Liver (tissue), 9 donors: ENCODE results near the gene MBD6. TPM values are rescaled to one million over a fixed set of nuclear protein-coding genes. Genes with fewer than 3 reads are reported as not detected.

Experiments used
- DNase-seq: peaks from one replicate; pipeline ENCODE4 v3.0.0-alpha.2; 2017; ENCODE audit warnings: low spot score
- H3K27ac ChIP-seq, 2 donors: one replicate each; pipeline ENCODE4 v1.7.0; 2013; ENCODE audit warnings: inconsistent platforms in 2 of 2, low read length in 2 of 2, control low read depth in 1 of 2, low read depth in 1 of 2, mild to moderate bottlenecking in 1 of 2
- H3K27me3 ChIP-seq, 4 donors: one replicate each; pipeline versions ENCODE4 v1.6.1 to v1.7.0; 2013; ENCODE audit warnings: low read length in 3 of 4, inconsistent platforms in 1 of 4, mild to moderate bottlenecking in 1 of 4, moderate library complexity in 1 of 4; ENCODE audit not compliant: control insufficient read depth in 4 of 4, insufficient read depth in 4 of 4
- H3K36me3 ChIP-seq, 4 donors: one replicate each; pipeline versions ENCODE4 v1.6.1 to v1.7.0; 2013; ENCODE audit warnings: low read length in 3 of 4, mild to moderate bottlenecking in 3 of 4, low read depth in 1 of 4, moderate library complexity in 1 of 4; ENCODE audit not compliant: control insufficient read depth in 4 of 4, insufficient read depth in 3 of 4
- H3K4me1 ChIP-seq, 4 donors: one replicate each; pipeline versions ENCODE4 v1.6.1 to v1.7.0; 2013; ENCODE audit warnings: low read length in 3 of 4, mild to moderate bottlenecking in 3 of 4, moderate library complexity in 1 of 4; ENCODE audit not compliant: control insufficient read depth in 4 of 4, insufficient read depth in 4 of 4
- H3K4me3 ChIP-seq, 3 donors: one replicate each; pipeline versions ENCODE4 v1.6.1 to v1.7.0; 2013; ENCODE audit warnings: low read length in 3 of 3, control low read depth in 1 of 3, low read depth in 1 of 3, mild to moderate bottlenecking in 1 of 3
- H3K9ac ChIP-seq, 2 donors: one replicate each; pipeline ENCODE4 v1.7.0; 2013; ENCODE audit warnings: low read length in 2 of 2, mild to moderate bottlenecking in 2 of 2, moderate library complexity in 2 of 2, control low read depth in 1 of 2, low read depth in 1 of 2
- H3K9me3 ChIP-seq, 4 donors: one replicate each; pipeline versions ENCODE4 v1.6.1 to v1.7.0; 2013; ENCODE audit warnings: low read length in 3 of 4; ENCODE audit not compliant: control insufficient read depth in 4 of 4
- EGR1 ChIP-seq, 2 donors: IDR thresholded peaks; 2 replicates each; pipeline ENCODE4 v1.6.1; 2016 to 2018; ENCODE audit warnings: antibody characterized with exemption in 2 of 2, low read depth in 2 of 2
- FOXA1 ChIP-seq: IDR thresholded peaks from 2 replicates; pipeline ENCODE4 v1.6.1; 2016; ENCODE audit warnings: antibody characterized with exemption
- FOXA2 ChIP-seq: IDR thresholded peaks from 2 replicates; pipeline ENCODE4 v1.6.1; 2016; ENCODE audit warnings: antibody characterized with exemption
- GABPA ChIP-seq, 2 donors: IDR thresholded peaks in 1 of 2; conservative IDR thresholded peaks in 1 of 2; 2 replicates each; pipeline ENCODE4 v1.6.1; 2016; ENCODE audit warnings: antibody characterized with exemption in 2 of 2, mild to moderate bottlenecking in 1 of 2, moderate library complexity in 1 of 2
- HNF4A ChIP-seq, 2 donors: conservative IDR thresholded peaks; 2 replicates each; pipeline ENCODE4 v1.6.1; 2016; ENCODE audit warnings: antibody characterized with exemption in 2 of 2, mild to moderate bottlenecking in 2 of 2
- HNF4G ChIP-seq: IDR thresholded peaks from 2 replicates; pipeline ENCODE4 v1.6.1; 2016; ENCODE audit warnings: antibody characterized with exemption
- JUND ChIP-seq, 2 donors: IDR thresholded peaks; 2 replicates each; pipeline ENCODE4 v1.6.1; 2016; ENCODE audit warnings: antibody characterized with exemption in 2 of 2
- NR2F2 ChIP-seq: IDR thresholded peaks from 2 replicates; pipeline ENCODE4 v1.6.1; 2016; ENCODE audit warnings: antibody characterized with exemption
- RAD21 ChIP-seq, 2 donors: IDR thresholded peaks; 2 replicates each; pipeline ENCODE4 v1.6.1; 2016; ENCODE audit warnings: antibody characterized with exemption in 2 of 2, mild to moderate bottlenecking in 2 of 2
- RXRA ChIP-seq, 2 donors: IDR thresholded peaks; 2 replicates each; pipeline ENCODE4 v1.6.1; 2017 to 2018; ENCODE audit warnings: antibody characterized with exemption in 2 of 2, mild to moderate bottlenecking in 1 of 2
- SP1 ChIP-seq: IDR thresholded peaks from 2 replicates; pipeline ENCODE4 v1.6.1; 2018; ENCODE audit warnings: antibody characterized with exemption, mild to moderate bottlenecking
- TAF1 ChIP-seq: conservative IDR thresholded peaks from 2 replicates; pipeline ENCODE4 v1.6.1; 2016; ENCODE audit warnings: antibody characterized with exemption, mild to moderate bottlenecking
- YY1 ChIP-seq: IDR thresholded peaks from 2 replicates; pipeline ENCODE4 v1.6.1; 2016; ENCODE audit warnings: antibody characterized with exemption, mild to moderate bottlenecking
- WGBS: extraction: QIAGEN DNeasy Blood & Tissue Kit; methylation state at CpG from one replicate; pipeline ENCODE4 v1.1.7; 2013; 5-methylcytosine and 5-hydroxymethylcytosine counted together
- polyA plus RNA-seq, 2 donors: library from polyadenylated mRNA; stranded (reverse) in 1 of 2; unstranded in 1 of 2; fragments of 200-250 nt in 1 of 2; fragments of >200 nt in 1 of 2; fragmentation: Nextera tagmentation in 1 of 2; extraction: Ambion mirVana in 1 of 2; gene quantifications; one replicate each; pipeline versions ENCODE4 v1.2.1 to v1.2.3, GENCODE V29; 2013 to 2015
- total RNA-seq, 2 donors: library from RNA; depleted of rRNA; stranded (reverse); fragments of >200 nt; gene quantifications; one replicate each; pipeline ENCODE4 v1.2.3, GENCODE V29; 2014
- TF ChIP-seq, protein P1 (sequence below): IDR thresholded peaks from 2 replicates; pipeline ENCODE4 v1.6.1; 2016; ENCODE audit warnings: antibody characterized with exemption
- TF ChIP-seq, protein P2 (sequence below): fragments of 150-350 bp; IDR thresholded peaks from 2 replicates; pipeline ENCODE4 v1.5.1; 2017; ENCODE audit warnings: improper control_type of control experiment, low read depth, low read length; ENCODE audit not compliant: missing input control
- TF ChIP-seq, protein P3 (sequence below): IDR thresholded peaks from 2 replicates; pipeline ENCODE4 v1.6.1; 2016; ENCODE audit warnings: antibody characterized with exemption
- TF ChIP-seq, protein P4 (sequence below): IDR thresholded peaks from 2 replicates; pipeline ENCODE4 v1.6.1; 2016; ENCODE audit warnings: antibody characterized with exemption, mild to moderate bottlenecking
- TF ChIP-seq, protein P5 (sequence below): IDR thresholded peaks from 2 replicates; pipeline ENCODE4 v1.6.1; 2016; ENCODE audit warnings: antibody characterized with exemption
- donor health status: healthy.
- donor health status: healthy.
- donor health status: healthy.
- donor health status: healthy.
- donor health status: healthy.

The MBD6 gene
- total and polyA plus RNA-seq, 4 donors = 9.9 to 20.2 (median 14.9) TPM

DNA sequence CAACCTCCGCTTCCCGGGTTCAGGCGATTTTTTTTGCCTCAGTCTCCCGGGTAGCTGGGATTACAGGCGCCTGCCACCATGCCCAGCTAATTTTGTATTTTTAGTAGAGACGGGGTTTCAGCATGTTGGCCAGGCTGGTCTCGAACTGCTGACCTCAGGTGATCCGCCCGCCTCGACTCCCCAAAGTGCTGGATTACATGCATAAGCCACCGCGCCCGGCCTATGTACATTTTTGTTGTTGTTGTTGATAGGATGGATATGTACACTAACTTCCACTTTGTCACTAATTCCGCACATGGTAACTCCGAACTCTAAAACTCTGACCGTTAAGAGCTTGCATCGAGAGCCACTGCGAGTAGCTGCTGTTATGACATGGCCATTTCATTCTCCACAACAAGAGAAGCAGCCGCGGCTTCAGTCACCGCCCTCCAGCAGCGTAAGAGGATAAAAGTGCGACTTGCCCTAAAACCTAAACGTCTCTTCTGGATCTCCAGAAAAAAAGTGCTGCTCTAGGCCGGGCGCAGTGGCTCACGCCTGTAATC is 35.5 kb upstream of the MBD6 start (continued):
- TF ChIP-seq, protein P1, sequence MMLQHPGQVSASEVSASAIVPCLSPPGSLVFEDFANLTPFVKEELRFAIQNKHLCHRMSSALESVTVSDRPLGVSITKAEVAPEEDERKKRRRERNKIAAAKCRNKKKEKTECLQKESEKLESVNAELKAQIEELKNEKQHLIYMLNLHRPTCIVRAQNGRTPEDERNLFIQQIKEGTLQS = no peak
- TF ChIP-seq, protein P2, sequence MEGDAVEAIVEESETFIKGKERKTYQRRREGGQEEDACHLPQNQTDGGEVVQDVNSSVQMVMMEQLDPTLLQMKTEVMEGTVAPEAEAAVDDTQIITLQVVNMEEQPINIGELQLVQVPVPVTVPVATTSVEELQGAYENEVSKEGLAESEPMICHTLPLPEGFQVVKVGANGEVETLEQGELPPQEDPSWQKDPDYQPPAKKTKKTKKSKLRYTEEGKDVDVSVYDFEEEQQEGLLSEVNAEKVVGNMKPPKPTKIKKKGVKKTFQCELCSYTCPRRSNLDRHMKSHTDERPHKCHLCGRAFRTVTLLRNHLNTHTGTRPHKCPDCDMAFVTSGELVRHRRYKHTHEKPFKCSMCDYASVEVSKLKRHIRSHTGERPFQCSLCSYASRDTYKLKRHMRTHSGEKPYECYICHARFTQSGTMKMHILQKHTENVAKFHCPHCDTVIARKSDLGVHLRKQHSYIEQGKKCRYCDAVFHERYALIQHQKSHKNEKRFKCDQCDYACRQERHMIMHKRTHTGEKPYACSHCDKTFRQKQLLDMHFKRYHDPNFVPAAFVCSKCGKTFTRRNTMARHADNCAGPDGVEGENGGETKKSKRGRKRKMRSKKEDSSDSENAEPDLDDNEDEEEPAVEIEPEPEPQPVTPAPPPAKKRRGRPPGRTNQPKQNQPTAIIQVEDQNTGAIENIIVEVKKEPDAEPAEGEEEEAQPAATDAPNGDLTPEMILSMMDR = no peak
- no peak for TF ChIP-seq SP1

DNA sequence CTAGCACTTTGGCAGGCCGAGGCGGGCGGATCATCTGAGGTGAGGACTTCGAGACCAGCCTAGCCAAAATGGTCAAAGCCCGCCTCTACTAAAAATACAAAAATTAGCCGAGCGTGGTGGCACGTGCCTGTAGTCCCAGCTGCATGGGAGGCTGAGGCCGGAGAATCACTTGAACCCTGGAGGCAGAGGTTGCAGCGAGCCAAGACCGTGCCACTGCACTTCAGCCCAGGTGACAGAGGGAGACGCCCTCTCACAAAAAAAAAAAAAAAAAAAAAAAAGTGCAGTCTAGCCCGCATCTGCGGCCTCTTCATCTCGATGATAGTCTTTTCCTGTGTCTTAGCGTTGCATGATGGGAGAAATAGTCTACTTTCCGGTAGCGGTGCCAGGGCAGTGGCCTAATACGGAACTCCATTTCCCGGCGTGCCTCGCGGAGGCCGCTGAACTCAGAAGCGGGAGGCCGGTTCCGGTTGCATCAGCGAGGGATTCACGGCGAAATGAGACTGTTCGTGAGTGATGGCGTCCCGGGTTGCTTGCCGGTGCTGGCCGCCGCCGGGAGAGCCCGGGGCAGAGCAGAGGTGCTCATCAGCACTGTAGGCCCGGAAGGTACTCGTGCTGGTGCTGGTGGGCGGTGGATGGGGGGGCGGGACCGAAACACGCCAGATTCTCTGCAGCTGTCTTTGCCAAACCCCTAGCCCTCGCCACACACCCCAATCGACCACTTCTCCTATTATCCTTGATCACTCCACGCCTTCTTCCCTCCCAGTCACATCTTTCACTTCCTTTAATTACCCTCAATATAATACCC is 34.8 kb upstream of the MBD6 start, which contains the start of gene MARS1:
TSS of gene MARS1 (plus strand) at position 472 of the 805 bp plus-strand sequence. CDS start at position 495, 23 bp downstream.
- no peaks in the 10 kb centered on the region for H3K9me3 ChIP-seq
- no peaks in the 10 kb centered on the region for H3K27me3 ChIP-seq
- H3K36me3 ChIP-seq = peaks cover 5 to 25% (median 17%) of the 10 kb centered on the region in 4 donors
- 10% methylated on average over 47 of the region's 47 CpGs for WGBS
- H3K27ac ChIP-seq = peak within 1 kb of the TSS; percentile 62 to 70
- H3K4me1 ChIP-seq = peaks cover 2 to 17% (median 11%) of the 10 kb centered on the region in 4 donors
- peak within 1 kb of the TSS; percentile 66 to 93 for H3K9ac ChIP-seq
- peak within 1 kb of the TSS; percentile 76 to 94 (median 88) for H3K4me3 ChIP-seq
- peak; percentile 86 for DNase-seq
- TF ChIP-seq TAF1 (no peak), YY1 (peak; percentile 91), RXRA (IDR thresholded peaks at IDR 0.05) (peak; percentile 86 to 88), HNF4A (conservative IDR thresholded peaks at IDR 0.05) (peak; percentile 48 to 51), NR2F2 (peak; percentile 47), GABPA (IDR thresholded peaks at IDR 0.05 in 1 of 2, conservative IDR thresholded peaks at IDR 0.05 in 1 of 2) (peak; percentile 66 to 94), JUND (IDR thresholded peaks at IDR 0.05) (peak; percentile 65), FOXA1 (no peak), RAD21 (IDR thresholded peaks at IDR 0.05) (peak; percentile 49 to 58), SP1 (peak; percentile 86), FOXA2 (no peak), EGR1 (IDR thresholded peaks at IDR 0.05; ENCODE audit: low read depth in 2 of 2) (peak; percentile 43 to 62), HNF4G (no peak)
- TF ChIP-seq, protein P3, sequence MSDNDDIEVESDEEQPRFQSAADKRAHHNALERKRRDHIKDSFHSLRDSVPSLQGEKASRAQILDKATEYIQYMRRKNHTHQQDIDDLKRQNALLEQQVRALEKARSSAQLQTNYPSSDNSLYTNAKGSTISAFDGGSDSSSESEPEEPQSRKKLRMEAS = peak; percentile 89
- TF ChIP-seq, protein P4, sequence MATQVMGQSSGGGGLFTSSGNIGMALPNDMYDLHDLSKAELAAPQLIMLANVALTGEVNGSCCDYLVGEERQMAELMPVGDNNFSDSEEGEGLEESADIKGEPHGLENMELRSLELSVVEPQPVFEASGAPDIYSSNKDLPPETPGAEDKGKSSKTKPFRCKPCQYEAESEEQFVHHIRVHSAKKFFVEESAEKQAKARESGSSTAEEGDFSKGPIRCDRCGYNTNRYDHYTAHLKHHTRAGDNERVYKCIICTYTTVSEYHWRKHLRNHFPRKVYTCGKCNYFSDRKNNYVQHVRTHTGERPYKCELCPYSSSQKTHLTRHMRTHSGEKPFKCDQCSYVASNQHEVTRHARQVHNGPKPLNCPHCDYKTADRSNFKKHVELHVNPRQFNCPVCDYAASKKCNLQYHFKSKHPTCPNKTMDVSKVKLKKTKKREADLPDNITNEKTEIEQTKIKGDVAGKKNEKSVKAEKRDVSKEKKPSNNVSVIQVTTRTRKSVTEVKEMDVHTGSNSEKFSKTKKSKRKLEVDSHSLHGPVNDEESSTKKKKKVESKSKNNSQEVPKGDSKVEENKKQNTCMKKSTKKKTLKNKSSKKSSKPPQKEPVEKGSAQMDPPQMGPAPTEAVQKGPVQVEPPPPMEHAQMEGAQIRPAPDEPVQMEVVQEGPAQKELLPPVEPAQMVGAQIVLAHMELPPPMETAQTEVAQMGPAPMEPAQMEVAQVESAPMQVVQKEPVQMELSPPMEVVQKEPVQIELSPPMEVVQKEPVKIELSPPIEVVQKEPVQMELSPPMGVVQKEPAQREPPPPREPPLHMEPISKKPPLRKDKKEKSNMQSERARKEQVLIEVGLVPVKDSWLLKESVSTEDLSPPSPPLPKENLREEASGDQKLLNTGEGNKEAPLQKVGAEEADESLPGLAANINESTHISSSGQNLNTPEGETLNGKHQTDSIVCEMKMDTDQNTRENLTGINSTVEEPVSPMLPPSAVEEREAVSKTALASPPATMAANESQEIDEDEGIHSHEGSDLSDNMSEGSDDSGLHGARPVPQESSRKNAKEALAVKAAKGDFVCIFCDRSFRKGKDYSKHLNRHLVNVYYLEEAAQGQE = no peak
- TF ChIP-seq, protein P5, sequence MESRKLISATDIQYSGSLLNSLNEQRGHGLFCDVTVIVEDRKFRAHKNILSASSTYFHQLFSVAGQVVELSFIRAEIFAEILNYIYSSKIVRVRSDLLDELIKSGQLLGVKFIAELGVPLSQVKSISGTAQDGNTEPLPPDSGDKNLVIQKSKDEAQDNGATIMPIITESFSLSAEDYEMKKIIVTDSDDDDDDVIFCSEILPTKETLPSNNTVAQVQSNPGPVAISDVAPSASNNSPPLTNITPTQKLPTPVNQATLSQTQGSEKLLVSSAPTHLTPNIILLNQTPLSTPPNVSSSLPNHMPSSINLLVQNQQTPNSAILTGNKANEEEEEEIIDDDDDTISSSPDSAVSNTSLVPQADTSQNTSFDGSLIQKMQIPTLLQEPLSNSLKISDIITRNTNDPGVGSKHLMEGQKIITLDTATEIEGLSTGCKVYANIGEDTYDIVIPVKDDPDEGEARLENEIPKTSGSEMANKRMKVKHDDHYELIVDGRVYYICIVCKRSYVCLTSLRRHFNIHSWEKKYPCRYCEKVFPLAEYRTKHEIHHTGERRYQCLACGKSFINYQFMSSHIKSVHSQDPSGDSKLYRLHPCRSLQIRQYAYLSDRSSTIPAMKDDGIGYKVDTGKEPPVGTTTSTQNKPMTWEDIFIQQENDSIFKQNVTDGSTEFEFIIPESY = peak; percentile 93
- TF ChIP-seq, protein P2 = peak; percentile 3
- TF ChIP-seq, protein P1 = peak; percentile 95
